PC-9 (cell line): ENCODE measurements around the gene PARK7.

Experiments used
- EZH2 ChIP-seq: fragments of 200-600 bp; sonication (generic); IDR thresholded peaks from 2 replicates; pipeline ENCODE4 v1.8.0; 2017; ENCODE audit warnings: antibody characterized with exemption, low read depth
- TF ChIP-seq, protein P1 (sequence below): fragments of 200-600 bp; sonication (generic); conservative IDR thresholded peaks from 2 replicates; pipeline ENCODE4 v1.6.1; 2017; ENCODE audit warnings: mixed run types, antibody characterized with exemption, mild to moderate bottlenecking, moderate library complexity

DNA sequence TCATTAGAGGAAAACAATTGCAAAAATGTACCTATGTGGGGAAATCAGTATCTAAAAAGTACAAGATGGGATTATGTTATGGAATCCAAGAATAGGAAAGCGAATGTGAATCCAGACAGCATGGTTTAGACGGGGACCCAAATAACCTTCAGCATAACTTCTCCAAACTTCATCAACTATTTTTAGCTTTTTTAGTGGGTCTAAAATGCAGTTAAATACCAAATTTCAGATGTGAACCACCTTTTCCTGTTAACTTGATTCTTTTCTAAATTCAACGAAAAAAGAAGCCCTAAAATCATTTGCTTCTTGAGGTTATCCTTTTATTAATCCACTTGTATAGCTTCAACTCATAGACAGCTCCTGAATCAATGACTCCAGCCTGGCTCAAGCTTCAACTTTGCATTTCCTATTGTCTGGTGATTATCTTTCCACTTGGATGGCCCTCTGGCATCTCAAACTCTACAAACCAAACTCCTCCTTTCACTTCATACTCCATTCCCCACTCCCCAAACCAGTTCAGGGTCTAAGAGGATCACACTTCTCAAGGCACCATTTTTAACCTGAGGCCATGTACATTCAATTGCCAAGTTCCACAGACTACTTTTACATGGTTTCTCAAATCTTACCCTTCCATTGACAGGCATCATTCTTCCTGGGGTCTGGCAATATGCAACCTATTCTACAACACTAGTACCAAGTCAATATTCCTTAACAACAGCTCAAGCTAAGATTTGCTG is 57.1 kb downstream of the PARK7 start:
- TF ChIP-seq, protein P1, sequence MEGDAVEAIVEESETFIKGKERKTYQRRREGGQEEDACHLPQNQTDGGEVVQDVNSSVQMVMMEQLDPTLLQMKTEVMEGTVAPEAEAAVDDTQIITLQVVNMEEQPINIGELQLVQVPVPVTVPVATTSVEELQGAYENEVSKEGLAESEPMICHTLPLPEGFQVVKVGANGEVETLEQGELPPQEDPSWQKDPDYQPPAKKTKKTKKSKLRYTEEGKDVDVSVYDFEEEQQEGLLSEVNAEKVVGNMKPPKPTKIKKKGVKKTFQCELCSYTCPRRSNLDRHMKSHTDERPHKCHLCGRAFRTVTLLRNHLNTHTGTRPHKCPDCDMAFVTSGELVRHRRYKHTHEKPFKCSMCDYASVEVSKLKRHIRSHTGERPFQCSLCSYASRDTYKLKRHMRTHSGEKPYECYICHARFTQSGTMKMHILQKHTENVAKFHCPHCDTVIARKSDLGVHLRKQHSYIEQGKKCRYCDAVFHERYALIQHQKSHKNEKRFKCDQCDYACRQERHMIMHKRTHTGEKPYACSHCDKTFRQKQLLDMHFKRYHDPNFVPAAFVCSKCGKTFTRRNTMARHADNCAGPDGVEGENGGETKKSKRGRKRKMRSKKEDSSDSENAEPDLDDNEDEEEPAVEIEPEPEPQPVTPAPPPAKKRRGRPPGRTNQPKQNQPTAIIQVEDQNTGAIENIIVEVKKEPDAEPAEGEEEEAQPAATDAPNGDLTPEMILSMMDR, result no peak
- no peak for TF ChIP-seq EZH2
